ENCODE results near the gene TMEM134. TPM values are rescaled to one million over a fixed set of nuclear protein-coding genes. Genes with fewer than 3 reads are reported as not detected.

The TMEM134 gene
- total and polyA plus RNA-seq, 2 donors (not counting 3 experiments of a cell fraction or from before 2014, with no cell fraction given), result 33.4 to 207 TPM

DNA sequence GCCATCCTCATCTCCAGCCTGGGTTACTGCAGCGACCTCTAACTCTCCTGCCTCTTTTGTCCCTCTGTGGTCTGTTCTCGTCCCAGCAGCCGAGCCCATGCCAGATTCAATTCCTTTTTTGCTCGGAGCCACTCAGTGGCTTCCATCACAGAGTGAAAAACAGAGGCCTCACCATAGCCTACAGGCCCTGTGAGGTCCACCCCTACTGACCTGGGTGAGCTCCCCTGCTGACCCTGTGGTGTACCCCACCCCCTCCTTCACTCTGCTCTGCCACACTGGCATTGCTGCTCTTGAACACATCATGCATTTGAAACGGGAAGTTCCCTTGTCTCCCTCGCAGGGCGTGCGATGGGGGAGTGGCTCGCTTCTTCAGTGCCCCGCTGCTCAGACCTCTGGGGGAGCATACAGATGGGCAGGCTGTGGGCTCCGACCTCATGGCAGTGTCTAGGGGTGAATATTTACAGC is 15.8 kb upstream of the TMEM134 start:
- CTCF ChIA-PET, result no interaction called here
- POLR2A ChIA-PET, result no interaction called here
- H2AFZ ChIP-seq (ENCODE audit: low read depth, low read length), result no peak overlapping the region
- no peak overlapping the region for H3K4me3 ChIP-seq (replicated peaks in 1 of 3; ENCODE audit: insufficient read depth in 1 of 3, low read depth in 1 of 3, low read length in 3 of 3)
- H3K4me1 ChIP-seq (ENCODE audit: control insufficient read depth, extremely low read depth, insufficient read depth, low read length), result no peaks in the 10 kb centered on the region
- intact Hi-C loops (cut with micrococcal nuclease) (no loop called here), dilution Hi-C loops (cut with MboI; ENCODE audit: extremely low pct_ligation_motif_present, low sequenced_read_pairs) (no loop called here)
- FAIRE-seq, result no peak
- H3K27me3 ChIP-seq (ENCODE audit: control insufficient read depth in 2 of 2, insufficient read depth in 2 of 2, low read length in 2 of 2), result no peaks in the 10 kb centered on the region
- no peaks in the 10 kb centered on the region for H3K79me2 ChIP-seq (ENCODE audit: control insufficient read depth, insufficient read depth, low read length)
- DNase-seq (ENCODE audit: low read depth, low spot score), result no peak
- H3K9me1 ChIP-seq (replicated peaks; ENCODE audit: control insufficient read depth, extremely low read depth, insufficient read depth, low read length), result no peaks in the 10 kb centered on the region
- no peak overlapping the region for H3K4me2 ChIP-seq (ENCODE audit: insufficient read depth, low read length)
- H3K27ac ChIP-seq (ENCODE audit: insufficient read depth, low read depth, low read length), result no peak overlapping the region
- peaks cover 0 to 3% of the 10 kb centered on the region in 2 experiments for H3K36me3 ChIP-seq (ENCODE audit: control insufficient read depth in 2 of 2, extremely low read depth in 1 of 2, insufficient read depth in 2 of 2, low read length in 2 of 2)
- TF ChIP-seq JUN (IDR thresholded peaks at IDR 0.05; ENCODE audit: borderline replicate concordance, insufficient read depth, insufficient read length, low read depth), result no peak
- TF ChIP-seq MYC (IDR thresholded peaks at IDR 0.05; ENCODE audit: low read depth, low read length), result no peak
- TF ChIP-seq POLR2A (IDR thresholded peaks at IDR 0.05; ENCODE audit: low read depth, low read length), result no peak
- TF ChIP-seq POLR2AphosphoS5 (IDR thresholded peaks at IDR 0.05; ENCODE audit: insufficient read depth, low read depth, low read length), result no peak
- no TSS peak for BruUV-seq (replicated peaks)
- no peaks in the 10 kb centered on the region for H4K20me1 ChIP-seq (replicated peaks; ENCODE audit: control insufficient read depth, extremely low read depth, insufficient read depth, low read length)
- no peak overlapping the region for H3K9ac ChIP-seq (replicated peaks; ENCODE audit: extremely low read depth, insufficient read depth, low read length)
- H3K9me3 ChIP-seq (replicated peaks; ENCODE audit: control insufficient read depth, insufficient read depth, low read length), result no peaks in the 10 kb centered on the region

DNA sequence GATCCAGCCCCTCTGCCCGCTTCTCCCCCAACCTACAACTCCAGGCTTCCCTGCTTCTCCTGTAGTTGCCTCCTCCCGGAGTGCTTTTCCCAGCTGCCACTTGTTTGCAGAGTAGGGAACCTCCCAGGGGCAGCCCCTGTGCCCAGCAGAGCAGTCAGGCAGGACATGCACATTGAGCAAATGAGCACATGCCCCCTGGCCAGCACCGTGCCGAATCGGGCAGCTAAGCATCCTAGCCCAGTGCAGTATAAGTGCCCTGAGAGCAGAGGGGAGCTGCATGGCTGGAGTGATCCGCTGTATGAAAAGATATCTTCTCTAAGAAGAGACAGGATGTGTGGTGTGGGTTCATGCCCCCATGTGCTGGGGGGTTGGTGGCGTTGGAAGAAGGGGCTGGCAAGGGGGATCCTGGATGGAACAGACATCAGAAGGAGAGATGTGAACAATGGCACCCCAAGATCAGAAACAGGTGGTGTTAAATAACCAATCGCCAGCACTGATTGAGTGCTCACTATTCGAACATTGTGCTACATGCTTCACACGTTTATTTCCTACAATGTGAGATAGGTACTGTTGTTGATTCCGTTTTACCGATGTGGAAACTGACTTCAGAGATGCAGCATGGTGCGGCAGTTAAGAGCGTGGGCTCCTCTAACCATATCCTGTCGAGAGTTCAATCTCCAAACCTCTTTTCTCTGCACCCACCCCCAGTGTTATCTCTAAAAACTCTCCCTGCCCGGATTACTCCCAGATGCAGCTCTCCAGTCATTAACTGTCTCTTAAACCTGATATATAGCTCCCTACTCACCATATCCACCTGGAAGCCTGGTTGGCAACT is 15.0 kb upstream of the TMEM134 start:
- FAIRE-seq, result no peak
- H3K4me2 ChIP-seq (ENCODE audit: insufficient read depth, low read length), result no peak overlapping the region
- intact Hi-C loops (cut with micrococcal nuclease), result loop anchor here (1.0 kb wide), 3 partner anchors 15 to 41 kb away; partner anchors contain the start of genes CORO1B and TMEM134

More for the DNA sequence above, 15.0 kb upstream of the TMEM134 start:
- Histone ChIP-seq H3K27ac (ENCODE audit: insufficient read depth, low read depth, low read length) (no peak overlapping the region), H3K4me3 (replicated peaks in 1 of 3; ENCODE audit: insufficient read depth in 1 of 3, low read depth in 1 of 3, low read length in 3 of 3) (no peak overlapping the region), H2AFZ (ENCODE audit: low read depth, low read length) (no peak overlapping the region), H3K9ac (replicated peaks; ENCODE audit: extremely low read depth, insufficient read depth, low read length) (no peak overlapping the region), H4K20me1 (replicated peaks; ENCODE audit: control insufficient read depth, extremely low read depth, insufficient read depth, low read length) (no peaks in the 10 kb centered on the region), H3K27me3 (ENCODE audit: control insufficient read depth in 2 of 2, insufficient read depth in 2 of 2, low read length in 2 of 2) (no peaks in the 10 kb centered on the region), H3K36me3 (ENCODE audit: control insufficient read depth in 2 of 2, extremely low read depth in 1 of 2, insufficient read depth in 2 of 2, low read length in 2 of 2) (peaks cover 0 to 1% of the 10 kb centered on the region in 2 experiments), H3K9me1 (replicated peaks; ENCODE audit: control insufficient read depth, extremely low read depth, insufficient read depth, low read length) (no peaks in the 10 kb centered on the region), H3K4me1 (ENCODE audit: control insufficient read depth, extremely low read depth, insufficient read depth, low read length) (no peaks in the 10 kb centered on the region), H3K79me2 (ENCODE audit: control insufficient read depth, insufficient read depth, low read length) (no peaks in the 10 kb centered on the region), H3K9me3 (replicated peaks; ENCODE audit: control insufficient read depth, insufficient read depth, low read length) (no peaks in the 10 kb centered on the region)
- no peak for DNase-seq (ENCODE audit: low read depth, low spot score)
- CTCF ChIA-PET, result no interaction called here
- TF ChIP-seq, protein P1, sequence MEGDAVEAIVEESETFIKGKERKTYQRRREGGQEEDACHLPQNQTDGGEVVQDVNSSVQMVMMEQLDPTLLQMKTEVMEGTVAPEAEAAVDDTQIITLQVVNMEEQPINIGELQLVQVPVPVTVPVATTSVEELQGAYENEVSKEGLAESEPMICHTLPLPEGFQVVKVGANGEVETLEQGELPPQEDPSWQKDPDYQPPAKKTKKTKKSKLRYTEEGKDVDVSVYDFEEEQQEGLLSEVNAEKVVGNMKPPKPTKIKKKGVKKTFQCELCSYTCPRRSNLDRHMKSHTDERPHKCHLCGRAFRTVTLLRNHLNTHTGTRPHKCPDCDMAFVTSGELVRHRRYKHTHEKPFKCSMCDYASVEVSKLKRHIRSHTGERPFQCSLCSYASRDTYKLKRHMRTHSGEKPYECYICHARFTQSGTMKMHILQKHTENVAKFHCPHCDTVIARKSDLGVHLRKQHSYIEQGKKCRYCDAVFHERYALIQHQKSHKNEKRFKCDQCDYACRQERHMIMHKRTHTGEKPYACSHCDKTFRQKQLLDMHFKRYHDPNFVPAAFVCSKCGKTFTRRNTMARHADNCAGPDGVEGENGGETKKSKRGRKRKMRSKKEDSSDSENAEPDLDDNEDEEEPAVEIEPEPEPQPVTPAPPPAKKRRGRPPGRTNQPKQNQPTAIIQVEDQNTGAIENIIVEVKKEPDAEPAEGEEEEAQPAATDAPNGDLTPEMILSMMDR (IDR thresholded peaks at IDR 0.05; ENCODE audit: extremely low read depth in 1 of 2, insufficient read depth in 1 of 2, low read depth in 1 of 2, low read length in 2 of 2), result no peak
- TF ChIP-seq POLR2AphosphoS5 (IDR thresholded peaks at IDR 0.05; ENCODE audit: insufficient read depth, low read depth, low read length) (no peak), FOS (IDR thresholded peaks at IDR 0.05; ENCODE audit: borderline replicate concordance, insufficient read depth, low read length) (no peak)
- TF ChIP-seq, protein P2, sequence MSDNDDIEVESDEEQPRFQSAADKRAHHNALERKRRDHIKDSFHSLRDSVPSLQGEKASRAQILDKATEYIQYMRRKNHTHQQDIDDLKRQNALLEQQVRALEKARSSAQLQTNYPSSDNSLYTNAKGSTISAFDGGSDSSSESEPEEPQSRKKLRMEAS (IDR thresholded peaks at IDR 0.05; ENCODE audit: insufficient read depth, insufficient read length), result no peak
- BruUV-seq (replicated peaks), result no TSS peak
- dilution Hi-C loops (cut with MboI; ENCODE audit: extremely low pct_ligation_motif_present, low sequenced_read_pairs), result no loop called here
- POLR2A ChIA-PET, result no interaction called here
